GM18951 (cell line): ENCODE results near the gene GLRX2.
"Not testable (repeated sequence)": the region's sequence is repeated elsewhere in the genome, so short reads cannot be mapped to it uniquely, and the experiment has no call there.

Experiments
- POLR2A ChIP-seq: IDR thresholded peaks from 4 replicates; pipeline ENCODE4 v1.6.1; 2011; ENCODE audit warnings: mild to moderate bottlenecking; ENCODE audit not compliant: insufficient read length, insufficient read depth; ENCODE audit errors: extremely low read depth
- in situ Hi-C: fragments of 300-500 bp; cut with MboI; formaldehyde crosslinking; loops from one replicate; pipeline ENCODE4 v1.12.0; 2022; ENCODE audit warnings: low sequenced_read_pairs, mixed read lengths, inconsistent platforms; ENCODE audit not compliant: unreplicated experiment

Gene GLRX2

DNA sequence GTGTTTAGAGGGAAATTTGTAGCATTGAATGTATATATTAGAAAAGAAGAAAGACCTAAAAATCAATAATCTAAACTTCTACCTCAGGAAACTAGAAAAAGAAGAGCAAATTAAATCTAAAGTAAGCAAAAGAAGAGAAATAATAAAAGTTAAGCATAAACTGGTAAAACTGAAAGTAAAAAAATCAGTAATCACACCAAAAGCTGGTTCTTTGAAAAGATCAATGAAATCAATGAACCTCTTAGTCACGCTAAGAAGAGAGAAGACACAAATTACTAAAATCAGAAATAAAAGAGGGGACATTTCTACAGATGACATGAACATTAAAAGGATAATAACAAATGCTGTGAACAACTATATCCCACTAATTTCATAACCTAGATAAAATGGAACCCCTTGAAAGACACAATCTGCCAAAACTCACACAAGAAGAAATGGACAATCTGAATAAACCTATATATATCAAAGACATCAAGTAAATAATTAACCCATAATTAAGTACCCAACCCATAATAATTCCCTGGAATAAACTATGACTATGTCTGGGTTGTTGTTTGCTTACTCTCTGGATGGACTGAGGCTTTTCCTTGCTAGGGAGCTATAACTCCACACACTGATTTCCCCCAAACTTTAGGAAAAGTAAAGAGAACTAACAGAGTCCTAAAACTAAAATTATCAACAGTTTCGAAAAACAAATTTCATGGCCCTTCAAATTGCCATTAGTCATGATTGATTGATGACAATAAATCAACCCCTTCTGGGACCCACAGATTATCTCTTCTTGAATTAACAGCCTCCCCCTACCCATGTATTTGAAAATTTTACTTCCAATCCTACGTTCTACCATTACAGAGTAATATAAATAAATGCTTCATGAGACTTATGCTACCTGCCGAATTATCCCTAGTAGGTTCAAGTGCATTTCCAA lies 13.9 kb upstream of the GLRX2 start:
- in situ Hi-C loops: no loop called here

DNA sequence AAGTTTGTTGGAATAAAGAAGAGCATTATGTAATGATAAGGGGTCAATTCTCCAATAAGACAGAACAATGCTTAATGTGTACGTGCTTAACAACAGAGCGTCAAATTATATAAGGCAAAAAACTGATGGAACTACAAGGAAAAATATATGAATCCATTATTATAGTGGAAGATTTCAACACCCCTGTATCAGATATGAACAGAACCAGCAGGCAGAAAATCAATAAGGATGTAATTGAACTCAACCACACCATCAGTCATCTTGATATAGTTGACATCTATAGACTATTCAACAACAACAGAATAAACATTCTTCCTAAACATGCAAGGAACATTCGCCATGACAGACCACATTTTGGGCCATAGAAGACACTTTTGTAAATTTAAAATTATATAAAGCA lies 13.0 kb upstream of the GLRX2 start:
- in situ Hi-C loops: no loop called here
- no peak for TF ChIP-seq POLR2A

More for the DNA sequence above, 13.9 kb upstream of the GLRX2 start:
- TF ChIP-seq POLR2A: no peak

DNA sequence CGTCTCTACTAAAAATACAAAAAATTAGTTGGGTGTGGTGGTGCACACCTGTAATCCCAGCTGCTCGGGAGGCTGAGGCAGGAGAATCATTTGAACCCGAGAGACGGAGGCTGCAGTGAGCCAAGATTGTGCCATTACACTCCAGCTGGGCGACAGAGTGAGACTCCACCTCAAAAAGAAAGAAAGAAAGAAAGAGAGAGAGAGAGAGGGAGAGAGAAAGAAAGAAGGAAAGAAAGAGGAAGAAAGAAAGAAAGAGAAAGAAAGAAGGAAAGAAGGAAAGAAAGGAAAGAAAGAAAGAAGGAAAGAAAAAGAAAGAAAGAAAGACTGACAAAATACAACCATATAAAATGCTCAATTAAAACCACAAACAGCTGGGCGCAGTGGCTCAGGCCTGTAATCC lies 12.0 kb upstream of the GLRX2 start:
- in situ Hi-C loops: not testable (repeated sequence)

DNA sequence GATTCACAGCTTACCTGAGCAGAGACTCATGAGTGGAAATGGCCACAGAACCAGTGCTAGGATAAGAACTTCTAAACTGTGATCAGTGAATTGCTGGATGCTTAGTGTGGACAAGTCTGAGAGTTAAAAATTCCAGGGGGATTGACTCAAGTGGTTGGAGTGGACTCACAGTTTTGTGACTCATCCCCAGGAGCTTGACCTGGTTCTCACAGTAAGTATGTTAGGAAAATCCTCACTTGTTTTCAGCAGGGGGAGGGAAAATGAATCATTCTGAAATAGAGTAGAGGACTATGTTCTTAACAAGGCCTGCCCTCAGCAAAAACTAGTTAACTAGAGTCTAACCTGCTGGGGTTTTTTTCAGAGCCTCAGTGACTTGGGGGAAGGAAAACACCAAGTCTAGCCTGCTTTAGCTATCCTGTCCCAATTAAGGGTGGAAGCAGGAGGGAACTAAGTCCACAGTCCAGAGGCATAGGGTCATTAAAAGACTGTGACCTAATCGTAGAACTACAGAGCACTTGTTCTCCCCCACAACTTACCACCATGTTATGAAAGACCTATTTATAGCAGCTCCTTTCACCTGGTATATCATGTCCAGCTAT lies 10.5 kb upstream of the GLRX2 start:
- in situ Hi-C loops: no loop called here
- no peak for TF ChIP-seq POLR2A

DNA sequence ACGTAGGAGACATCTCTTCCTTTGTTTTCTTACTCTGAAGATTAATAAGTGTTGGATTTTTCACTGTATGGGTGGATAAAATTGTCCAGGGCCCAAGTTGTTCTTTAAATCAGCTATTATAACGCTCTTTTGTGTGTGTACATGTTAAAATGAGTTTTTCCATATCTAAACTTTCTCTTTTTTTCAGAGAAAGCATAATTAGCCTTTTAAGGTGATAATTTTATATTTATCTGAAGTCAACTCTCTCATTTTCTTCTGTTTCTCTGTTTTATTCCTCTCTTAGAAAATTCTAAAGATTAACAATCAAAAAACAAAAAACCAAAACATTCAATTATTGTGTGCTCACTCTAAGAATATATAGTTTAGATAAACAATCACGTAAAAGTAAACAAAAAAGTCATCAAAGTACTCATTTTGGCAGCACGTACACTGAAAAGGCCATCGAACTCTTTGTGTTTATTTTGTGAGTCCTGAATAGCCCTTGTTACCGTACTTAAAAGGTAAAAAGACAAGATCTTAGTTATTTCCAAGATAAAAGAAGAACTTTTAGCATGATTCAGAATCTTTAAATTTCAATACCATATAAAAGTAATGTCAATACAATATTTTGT lies 9.4 kb upstream of the GLRX2 start:
- in situ Hi-C loops: no loop called here
- no peak for TF ChIP-seq POLR2A

DNA sequence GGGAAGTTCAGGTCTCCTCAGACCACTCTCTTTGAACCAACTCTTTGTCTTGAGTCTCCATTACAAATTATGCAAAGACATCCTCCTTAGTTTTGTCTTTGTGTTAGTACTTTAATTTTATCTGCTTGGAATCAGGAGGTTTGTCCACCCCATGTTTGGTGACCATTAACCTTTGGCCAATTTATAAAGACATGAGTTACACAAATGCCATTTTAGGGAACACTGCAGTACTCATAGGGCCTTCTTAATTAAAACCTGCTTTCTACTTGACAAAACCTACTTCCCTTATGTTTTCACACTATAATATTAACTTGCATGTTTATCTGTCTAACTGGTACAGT lies 8.7 kb upstream of the GLRX2 start:
- no peak for TF ChIP-seq POLR2A
- in situ Hi-C loops: no loop called here

DNA sequence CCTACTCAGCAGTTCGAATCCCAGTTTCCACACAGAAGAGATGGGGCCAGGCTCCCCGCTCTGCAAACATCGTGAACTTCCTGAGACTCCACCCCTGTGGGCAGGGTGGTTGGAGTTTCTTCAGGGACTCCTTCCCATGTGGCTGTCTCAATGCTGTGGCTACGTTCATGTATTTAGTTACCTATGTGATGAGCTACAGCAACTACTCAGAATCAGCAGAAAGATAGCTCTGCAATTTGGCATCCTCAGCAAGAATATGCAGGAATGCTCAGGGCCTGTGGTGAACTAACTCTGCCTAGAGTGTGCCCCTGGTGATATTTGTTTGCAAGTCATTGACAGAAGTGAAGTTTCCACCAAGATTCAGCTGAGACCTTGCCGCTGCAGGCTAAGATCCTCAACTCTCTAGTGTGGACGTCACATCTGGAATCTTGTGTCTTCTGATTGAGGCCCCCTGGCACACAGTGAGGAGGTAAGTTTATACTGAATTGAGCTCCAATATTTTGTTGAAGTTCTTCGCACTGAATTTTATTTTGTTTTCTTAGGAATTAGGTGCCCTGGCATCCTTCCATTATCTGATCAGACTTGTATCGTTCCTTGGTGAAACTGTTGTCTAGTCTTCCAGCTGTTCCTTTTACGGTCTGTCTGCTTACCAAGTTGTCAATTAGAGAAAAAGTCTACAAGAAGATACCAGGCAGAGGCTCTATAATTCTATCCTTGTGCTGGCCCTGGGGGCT lies 8.2 kb upstream of the GLRX2 start:
- in situ Hi-C loops: no loop called here
- no peak for TF ChIP-seq POLR2A

DNA sequence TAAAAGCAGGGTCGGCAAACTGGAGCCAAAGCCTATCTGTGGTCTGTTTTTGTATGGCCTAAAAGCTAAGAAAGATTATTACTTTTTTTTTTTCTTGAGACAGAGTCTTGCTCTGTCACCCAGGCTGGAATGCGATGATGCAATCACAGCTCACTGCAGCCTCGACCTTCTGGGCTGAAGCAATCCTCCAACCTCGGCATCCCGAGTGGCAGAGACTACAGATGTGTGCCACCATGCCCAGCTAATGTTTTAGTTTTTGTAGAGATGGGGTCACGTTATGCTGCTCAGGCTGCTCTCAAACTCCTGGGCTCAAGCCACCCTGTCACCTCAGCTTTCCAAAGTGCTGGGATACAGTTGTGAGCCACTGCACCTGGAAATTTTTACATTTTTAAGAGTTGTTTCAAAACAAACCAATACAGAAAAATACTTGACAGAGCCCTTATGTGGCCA lies 6.5 kb upstream of the GLRX2 start:
- no peak for TF ChIP-seq POLR2A
- in situ Hi-C loops: no loop called here

DNA sequence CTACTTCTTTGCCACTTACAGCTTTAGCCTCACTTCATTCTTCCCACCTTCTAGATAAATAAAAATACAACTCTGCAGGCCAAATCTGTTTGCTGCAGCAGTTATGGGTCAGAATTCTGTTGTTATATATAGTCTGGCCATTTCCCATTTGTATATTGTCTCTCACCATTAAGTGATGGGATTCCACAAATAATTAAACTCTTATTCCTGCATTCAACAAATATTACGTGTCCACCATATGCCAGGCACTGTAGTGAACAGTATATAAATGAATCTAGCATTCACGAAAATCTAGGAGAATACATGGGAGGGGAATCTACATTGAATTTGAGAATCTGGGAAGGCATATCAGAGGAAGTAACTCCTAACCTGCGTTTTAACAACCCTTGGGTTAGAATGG lies 5.7 kb upstream of the GLRX2 start:
- TF ChIP-seq POLR2A: no peak
- in situ Hi-C loops: no loop called here

DNA sequence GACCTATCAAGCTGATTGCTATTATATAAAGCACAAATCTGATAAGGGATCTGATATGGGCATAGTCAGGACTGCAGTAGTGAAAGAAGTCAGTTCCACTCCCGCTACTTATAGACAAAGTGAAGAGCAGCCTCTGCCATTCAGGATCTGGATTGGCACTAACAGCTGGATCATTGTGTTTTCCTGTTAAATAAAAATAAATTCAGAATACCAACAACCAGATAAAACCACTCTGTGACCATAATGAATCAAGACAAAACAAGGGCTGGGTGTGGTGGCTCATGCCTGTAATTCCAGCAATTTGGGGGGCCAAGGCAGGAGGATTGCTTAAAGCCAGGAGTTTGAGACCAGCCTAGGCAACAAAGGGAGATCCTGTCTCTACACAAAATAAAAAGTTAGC lies 5.0 kb upstream of the GLRX2 start:
- TF ChIP-seq POLR2A: no peak
- in situ Hi-C loops: no loop called here

DNA sequence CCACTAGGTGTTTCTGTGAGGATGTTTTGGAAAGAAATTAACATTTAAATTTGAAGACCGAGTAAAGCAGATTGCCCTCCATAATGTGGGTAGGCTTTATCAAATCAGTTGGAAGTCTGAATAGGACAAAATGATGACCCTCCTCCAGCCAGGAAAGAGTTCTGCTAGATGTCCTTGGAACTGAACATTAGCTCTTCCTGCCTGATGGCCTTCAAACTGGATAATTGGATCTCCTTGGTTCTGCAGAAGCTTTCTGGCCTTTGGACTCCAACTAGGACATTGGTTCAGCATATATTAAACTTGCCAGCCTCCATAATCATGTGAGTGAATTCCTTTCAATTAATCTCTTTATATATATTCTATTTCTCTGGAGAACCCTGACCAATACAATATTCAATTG lies 4.4 kb upstream of the GLRX2 start:
- no peak for TF ChIP-seq POLR2A
- in situ Hi-C loops: no loop called here

DNA sequence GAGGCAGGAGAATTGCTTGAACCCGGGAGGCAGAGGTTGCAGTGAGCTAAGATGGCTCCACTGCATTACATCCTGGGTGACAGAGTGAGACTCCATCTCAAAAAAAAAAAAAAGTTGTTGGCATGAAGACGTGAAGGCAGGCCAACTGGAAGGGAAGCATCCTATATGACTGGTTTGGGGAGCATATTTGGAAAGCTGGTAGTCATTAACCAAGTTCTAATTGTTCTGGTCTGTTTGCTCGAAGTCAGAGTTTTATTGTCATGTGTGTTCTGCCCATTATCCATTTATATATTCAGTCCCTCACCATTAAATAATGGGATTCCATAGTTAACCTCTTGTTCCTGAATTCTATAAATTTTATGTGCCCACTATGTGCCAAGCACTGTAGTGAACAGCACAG lies 3.3 kb upstream of the GLRX2 start:
- in situ Hi-C loops: no loop called here

DNA sequence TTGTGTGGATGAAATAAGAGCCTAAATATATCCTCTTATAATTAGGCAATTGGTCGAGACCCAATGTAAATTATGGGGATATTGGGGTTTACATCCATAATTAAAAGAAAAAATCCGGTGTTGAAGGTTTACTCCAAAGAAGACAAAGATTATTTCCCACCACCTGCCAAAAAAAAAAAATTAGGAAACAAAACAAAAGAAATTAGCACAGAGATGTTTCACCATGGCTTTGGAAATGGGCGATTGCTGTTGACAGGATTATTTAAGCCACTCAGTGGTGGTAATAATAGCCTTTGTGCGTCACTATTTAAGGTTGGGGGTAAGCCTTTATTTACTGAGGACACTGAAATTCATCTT lies 585 bp upstream of the GLRX2 start:
- no peak for TF ChIP-seq POLR2A
- in situ Hi-C loops: no loop called here

More for the DNA sequence above, 3.3 kb upstream of the GLRX2 start:
- TF ChIP-seq POLR2A: no peak
